Neural cell (in vitro differentiated cells): ENCODE measurements around the gene DISP2. TPM values are rescaled to one million over a fixed set of nuclear protein-coding genes. Genes with fewer than 3 reads are reported as not detected.

Source experiments
- H2AFZ ChIP-seq: fragments of 200-600, 300-800 bp; sonication (generic), shearing (Covaris generic); 2 replicates; pipeline ENCODE4 v1.6.0; 2014; ENCODE audit warnings: low read depth, mild to moderate bottlenecking, antibody characterized with exemption, low read length, moderate library complexity
- H3F3A ChIP-seq: fragments of 200-600 bp; shearing (Covaris generic); 2 replicates; pipeline ENCODE4 v1.6.1; 2016; ENCODE audit warnings: mild to moderate bottlenecking, moderate library complexity, mixed read lengths, antibody characterized with exemption, low read length; ENCODE audit not compliant: insufficient read depth, poor library complexity, severe bottlenecking
- H3K27ac ChIP-seq: fragments of 200-600, 300-800 bp; sonication (generic), shearing (Covaris generic); 2 replicates; pipeline ENCODE4 v1.5.1; 2014; ENCODE audit warnings: mild to moderate bottlenecking, low read length, moderate library complexity
- H3K27me3 ChIP-seq: fragments of 300-800, 200-600 bp; sonication (generic), shearing (Covaris generic); 2 replicates; pipeline ENCODE4 v1.6.0; 2014; ENCODE audit warnings: mild to moderate bottlenecking, low read depth, low read length, moderate library complexity; ENCODE audit not compliant: insufficient read depth
- H3K36me3 ChIP-seq: fragments of 300-800, 200-600 bp; sonication (generic), shearing (Covaris generic); 2 replicates; pipeline ENCODE4 v1.5.1; 2014; ENCODE audit warnings: mild to moderate bottlenecking, antibody characterized with exemption, low read length, moderate library complexity; ENCODE audit not compliant: insufficient read depth
- H3K4me2 ChIP-seq: fragments of 300-800, 200-600 bp; sonication (generic), shearing (Covaris generic); 2 replicates; pipeline ENCODE4 v1.6.0; 2014; ENCODE audit warnings: mild to moderate bottlenecking, low read length
- H3K4me3 ChIP-seq: fragments of 300-800, 200-600 bp; sonication (generic), shearing (Covaris generic); 2 replicates; pipeline ENCODE4 v1.5.1; 2014; ENCODE audit warnings: mild to moderate bottlenecking, low read length, moderate library complexity
- H3K79me2 ChIP-seq: fragments of 200-600 bp; shearing (Covaris generic); replicated peaks from 2 replicates; pipeline ENCODE4 v1.6.0; 2014; ENCODE audit warnings: mild to moderate bottlenecking, low read length, moderate library complexity; ENCODE audit not compliant: insufficient read depth
- H3K9ac ChIP-seq: fragments of 300-800, 200-600 bp; sonication (generic), shearing (Covaris generic); 2 replicates; pipeline ENCODE4 v1.6.1; 2016; ENCODE audit warnings: mild to moderate bottlenecking, low read length, mixed read lengths
- H3K9me2 ChIP-seq: fragments of 200-600 bp; shearing (Covaris generic); 2 replicates; pipeline ENCODE4 v1.6.1; 2016; ENCODE audit warnings: mild to moderate bottlenecking, low read length, mixed read lengths; ENCODE audit not compliant: insufficient read depth
- H3K9me3 ChIP-seq: fragments of 200-600, 300-800 bp; sonication (generic), shearing (Covaris generic); 2 replicates; pipeline ENCODE4 v1.6.1; 2016; ENCODE audit warnings: mild to moderate bottlenecking, mixed run types, low read length, moderate library complexity, mixed read lengths
- H4K20me1 ChIP-seq: fragments of 200-600 bp; shearing (Covaris generic); 2 replicates; pipeline ENCODE4 v1.6.1; 2016; ENCODE audit warnings: mild to moderate bottlenecking, mixed run types; ENCODE audit not compliant: insufficient read depth
- EP300 ChIP-seq: fragments of 450-650 bp; conservative IDR thresholded peaks from 2 replicates; pipeline ENCODE4 v1.6.1; 2014; ENCODE audit warnings: antibody characterized with exemption, mild to moderate bottlenecking, moderate library complexity; ENCODE audit not compliant: poor library complexity, severe bottlenecking
- EZH2 ChIP-seq: fragments of 200-600, 300-800 bp; shearing (Covaris generic), sonication (generic); IDR thresholded peaks from 2 replicates; pipeline ENCODE4 v1.6.1; 2014; ENCODE audit warnings: antibody characterized with exemption, low read length, borderline replicate concordance, mild to moderate bottlenecking; ENCODE audit not compliant: insufficient read depth, poor library complexity, severe bottlenecking
- MXI1 ChIP-seq: fragments of 450-650 bp; conservative IDR thresholded peaks from 2 replicates; pipeline ENCODE4 v1.6.1; 2014; ENCODE audit warnings: antibody characterized with exemption, mild to moderate bottlenecking; ENCODE audit not compliant: poor library complexity, severe bottlenecking
- POLR2AphosphoS5 ChIP-seq: IDR thresholded peaks from 2 replicates; pipeline ENCODE4 v1.6.1; 2012
- RAD21 ChIP-seq: fragments of 450-650 bp; conservative IDR thresholded peaks from 2 replicates; pipeline ENCODE4 v1.6.1; 2014; ENCODE audit warnings: antibody characterized with exemption, mild to moderate bottlenecking, moderate library complexity
- REST ChIP-seq: IDR thresholded peaks from 2 replicates; pipeline ENCODE4 v1.6.1; 2012; ENCODE audit warnings: borderline replicate concordance
- SMC3 ChIP-seq: fragments of 450-650 bp; conservative IDR thresholded peaks from 2 replicates; pipeline ENCODE4 v1.6.1; 2014; ENCODE audit warnings: antibody characterized with exemption, mild to moderate bottlenecking, moderate library complexity; ENCODE audit not compliant: poor library complexity
- TAF1 ChIP-seq: IDR thresholded peaks from 2 replicates; pipeline ENCODE4 v1.6.1; 2012; ENCODE audit warnings: low read depth
- polyA plus RNA-seq: library from polyadenylated mRNA; depleted of rRNA; stranded (reverse); fragments of >200 nt; gene quantifications from 2 replicates; pipeline ENCODE4 v1.2.3, GENCODE V29; 2014
- TF ChIP-seq, protein P1 (sequence below): fragments of 450-650 bp; IDR thresholded peaks from 2 replicates; pipeline ENCODE4 v1.5.1; 2014; ENCODE audit warnings: antibody characterized with exemption, mild to moderate bottlenecking, moderate library complexity; ENCODE audit not compliant: poor library complexity, severe bottlenecking

The DISP2 gene
- polyA plus RNA-seq, 1 donor from 2014 or later: 26.0 TPM

DNA sequence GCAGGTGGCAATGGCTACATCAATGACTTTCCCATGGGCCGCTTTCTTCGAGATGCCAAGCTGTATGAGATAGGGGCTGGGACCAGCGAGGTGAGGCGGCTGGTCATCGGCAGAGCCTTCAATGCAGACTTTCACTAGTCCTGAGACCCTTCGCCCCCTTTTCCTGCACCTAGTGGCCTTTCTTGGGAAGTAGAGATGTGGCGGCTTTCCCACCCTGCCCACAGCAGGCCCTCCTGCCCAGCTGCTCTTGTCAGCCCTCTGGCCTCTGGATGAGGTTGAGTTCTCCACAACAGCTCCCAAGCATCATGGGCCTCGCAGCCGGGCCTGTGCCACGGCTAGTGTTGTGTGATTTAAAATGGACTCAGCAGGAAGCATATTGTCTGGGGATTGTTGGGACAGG is 60.1 kb downstream of the DISP2 start:
- Histone ChIP-seq H2AFZ (no peak overlapping the region), H3K27me3 (no peaks in the 10 kb centered on the region), H3K4me2 (no peak overlapping the region), H3K79me2 (no peaks in the 10 kb centered on the region), H3K36me3 (no peaks in the 10 kb centered on the region), H3K9me2 (no peaks in the 10 kb centered on the region), H3K27ac (no peak overlapping the region), H3F3A (no peaks in the 10 kb centered on the region), H3K9me3 (no peaks in the 10 kb centered on the region), H3K9ac (no peak overlapping the region), H3K4me3 (no peak overlapping the region), H4K20me1 (no peaks in the 10 kb centered on the region)
- TF ChIP-seq RAD21: no peak
- no peak for TF ChIP-seq EP300
- no peak for TF ChIP-seq POLR2AphosphoS5
- no peak for TF ChIP-seq EZH2
- TF ChIP-seq, protein P1, sequence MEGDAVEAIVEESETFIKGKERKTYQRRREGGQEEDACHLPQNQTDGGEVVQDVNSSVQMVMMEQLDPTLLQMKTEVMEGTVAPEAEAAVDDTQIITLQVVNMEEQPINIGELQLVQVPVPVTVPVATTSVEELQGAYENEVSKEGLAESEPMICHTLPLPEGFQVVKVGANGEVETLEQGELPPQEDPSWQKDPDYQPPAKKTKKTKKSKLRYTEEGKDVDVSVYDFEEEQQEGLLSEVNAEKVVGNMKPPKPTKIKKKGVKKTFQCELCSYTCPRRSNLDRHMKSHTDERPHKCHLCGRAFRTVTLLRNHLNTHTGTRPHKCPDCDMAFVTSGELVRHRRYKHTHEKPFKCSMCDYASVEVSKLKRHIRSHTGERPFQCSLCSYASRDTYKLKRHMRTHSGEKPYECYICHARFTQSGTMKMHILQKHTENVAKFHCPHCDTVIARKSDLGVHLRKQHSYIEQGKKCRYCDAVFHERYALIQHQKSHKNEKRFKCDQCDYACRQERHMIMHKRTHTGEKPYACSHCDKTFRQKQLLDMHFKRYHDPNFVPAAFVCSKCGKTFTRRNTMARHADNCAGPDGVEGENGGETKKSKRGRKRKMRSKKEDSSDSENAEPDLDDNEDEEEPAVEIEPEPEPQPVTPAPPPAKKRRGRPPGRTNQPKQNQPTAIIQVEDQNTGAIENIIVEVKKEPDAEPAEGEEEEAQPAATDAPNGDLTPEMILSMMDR: no peak
- TF ChIP-seq TAF1: no peak
- TF ChIP-seq MXI1: no peak
- no peak for TF ChIP-seq SMC3

DNA sequence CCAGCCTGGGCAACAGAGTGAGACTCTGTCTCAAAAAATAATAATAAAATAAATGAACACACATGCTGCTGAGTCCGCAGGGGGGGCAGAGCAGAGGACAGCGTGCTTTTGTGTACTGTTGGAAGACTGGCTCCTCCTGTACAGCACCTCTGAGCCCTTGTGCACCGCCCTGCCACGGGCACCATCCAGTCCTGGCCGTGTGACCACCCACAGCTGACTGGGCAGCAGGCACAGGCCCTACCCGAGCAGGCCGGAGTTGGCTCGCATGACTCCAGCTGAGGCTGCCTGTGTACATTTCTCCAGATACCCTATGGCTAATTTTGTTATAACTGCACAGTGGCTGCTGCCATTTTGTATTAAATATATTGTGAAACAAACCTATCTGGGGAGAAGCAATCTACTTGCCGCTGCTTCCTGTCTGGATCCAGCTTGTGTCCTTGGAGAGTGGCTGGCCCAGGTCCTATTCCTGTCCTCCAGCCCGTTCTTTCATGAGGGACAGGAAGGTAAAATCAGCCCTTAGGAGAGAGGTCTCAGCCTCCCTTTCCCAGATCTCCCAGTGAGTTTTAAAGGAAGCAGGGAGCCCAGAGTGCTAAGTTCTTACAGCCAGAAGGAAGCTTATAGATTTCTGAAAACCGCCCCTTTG is 62.2 kb downstream of the DISP2 start:
- Histone ChIP-seq H3K36me3 (no peaks in the 10 kb centered on the region), H2AFZ (no peak overlapping the region), H3K9ac (no peak overlapping the region), H3K27me3 (no peaks in the 10 kb centered on the region), H3K4me3 (no peak overlapping the region), H3K9me2 (no peaks in the 10 kb centered on the region), H3K4me2 (no peak overlapping the region), H4K20me1 (no peaks in the 10 kb centered on the region), H3F3A (no peaks in the 10 kb centered on the region), H3K79me2 (no peaks in the 10 kb centered on the region), H3K27ac (no peak overlapping the region), H3K9me3 (no peaks in the 10 kb centered on the region)
- TF ChIP-seq EP300 (no peak), REST (no peak), SMC3 (no peak), RAD21 (no peak), MXI1 (no peak), POLR2AphosphoS5 (no peak), EZH2 (no peak), TAF1 (no peak)
- TF ChIP-seq, protein P1: no peak
